PC-9 (cell line): ENCODE measurements around the gene AKAP5.

Experiments used
- CTCF ChIP-seq: fragments of 200-600 bp; sonication (generic); conservative IDR thresholded peaks from 2 replicates; pipeline ENCODE4 v1.6.1; 2017; ENCODE audit warnings: mixed run types, antibody characterized with exemption, mild to moderate bottlenecking, moderate library complexity
- EZH2 ChIP-seq: fragments of 200-600 bp; sonication (generic); IDR thresholded peaks from 2 replicates; pipeline ENCODE4 v1.8.0; 2017; ENCODE audit warnings: antibody characterized with exemption, low read depth

GRCh38 chr14:64467101-64467500 is 1.8 kb downstream of the AKAP5 start:
- TF ChIP-seq CTCF = no peak
- no peak for TF ChIP-seq EZH2
